ENCODE results near the gene PTPN5. TPM values are rescaled to one million over a fixed set of nuclear protein-coding genes. Genes with fewer than 3 reads are reported as not detected.

Gene PTPN5
- total RNA-seq, 4 donors from 2014 or later = 0.44 to 1.1 (median 0.56) TPM; not detected in 1

GRCh38 chr11:18743900-18744514 is 47.6 kb downstream of the PTPN5 start:
- Histone ChIP-seq H3K9me3 (no peaks in the 10 kb centered on the region), H3K4me1 (no peaks in the 10 kb centered on the region), H3K4me3 (replicated peaks in 1 of 3) (no peak overlapping the region), H3K27ac (no peak overlapping the region), H3K27me3 (no peaks in the 10 kb centered on the region), H3K36me3 (no peaks in the 10 kb centered on the region)
- DNase-seq = no peak
- WGBS, 2 donors = 85 to 90% methylated on average over 14 of the region's 15 CpGs
- intact Hi-C loops (cut with DNase I) = no loop called here
- no peak for TF ChIP-seq POLR2A (IDR thresholded peaks at IDR 0.05)
- TF ChIP-seq, protein P1, sequence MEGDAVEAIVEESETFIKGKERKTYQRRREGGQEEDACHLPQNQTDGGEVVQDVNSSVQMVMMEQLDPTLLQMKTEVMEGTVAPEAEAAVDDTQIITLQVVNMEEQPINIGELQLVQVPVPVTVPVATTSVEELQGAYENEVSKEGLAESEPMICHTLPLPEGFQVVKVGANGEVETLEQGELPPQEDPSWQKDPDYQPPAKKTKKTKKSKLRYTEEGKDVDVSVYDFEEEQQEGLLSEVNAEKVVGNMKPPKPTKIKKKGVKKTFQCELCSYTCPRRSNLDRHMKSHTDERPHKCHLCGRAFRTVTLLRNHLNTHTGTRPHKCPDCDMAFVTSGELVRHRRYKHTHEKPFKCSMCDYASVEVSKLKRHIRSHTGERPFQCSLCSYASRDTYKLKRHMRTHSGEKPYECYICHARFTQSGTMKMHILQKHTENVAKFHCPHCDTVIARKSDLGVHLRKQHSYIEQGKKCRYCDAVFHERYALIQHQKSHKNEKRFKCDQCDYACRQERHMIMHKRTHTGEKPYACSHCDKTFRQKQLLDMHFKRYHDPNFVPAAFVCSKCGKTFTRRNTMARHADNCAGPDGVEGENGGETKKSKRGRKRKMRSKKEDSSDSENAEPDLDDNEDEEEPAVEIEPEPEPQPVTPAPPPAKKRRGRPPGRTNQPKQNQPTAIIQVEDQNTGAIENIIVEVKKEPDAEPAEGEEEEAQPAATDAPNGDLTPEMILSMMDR (IDR thresholded peaks at IDR 0.05) = no peak

DNA sequence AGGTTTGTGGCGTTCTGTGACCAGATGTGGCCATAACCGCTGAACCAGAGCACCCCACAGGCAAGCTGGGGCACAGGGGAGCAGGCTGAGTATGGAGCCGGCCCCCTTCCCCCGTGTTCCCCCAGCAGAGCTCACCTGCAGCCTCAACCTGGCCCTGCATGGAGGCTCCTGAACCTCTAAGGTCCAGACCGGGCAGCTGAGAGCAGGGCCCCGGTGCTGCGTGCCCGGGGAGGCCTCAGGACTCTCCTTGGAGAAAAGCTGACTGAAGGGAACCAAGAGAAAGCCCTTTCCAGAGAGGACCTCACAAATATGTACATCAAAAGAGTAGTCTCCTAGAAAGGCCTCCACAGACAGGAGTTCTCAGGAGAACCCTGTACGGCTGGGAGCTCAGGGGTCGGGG is 48.2 kb downstream of the PTPN5 start:
- Histone ChIP-seq H3K27me3 (no peaks in the 10 kb centered on the region), H3K4me1 (no peaks in the 10 kb centered on the region), H3K4me3 (replicated peaks in 1 of 3) (no peak overlapping the region), H3K36me3 (no peaks in the 10 kb centered on the region), H3K27ac (no peak overlapping the region), H3K9me3 (no peaks in the 10 kb centered on the region)
- DNase-seq = no peak
- 75 to 87% methylated on average over 6 to 10 of the region's 10 CpGs for WGBS, 2 donors
- intact Hi-C loops (cut with DNase I) = no loop called here
- TF ChIP-seq, protein P1 (IDR thresholded peaks at IDR 0.05) = no peak
- TF ChIP-seq POLR2A (IDR thresholded peaks at IDR 0.05) = no peak

DNA sequence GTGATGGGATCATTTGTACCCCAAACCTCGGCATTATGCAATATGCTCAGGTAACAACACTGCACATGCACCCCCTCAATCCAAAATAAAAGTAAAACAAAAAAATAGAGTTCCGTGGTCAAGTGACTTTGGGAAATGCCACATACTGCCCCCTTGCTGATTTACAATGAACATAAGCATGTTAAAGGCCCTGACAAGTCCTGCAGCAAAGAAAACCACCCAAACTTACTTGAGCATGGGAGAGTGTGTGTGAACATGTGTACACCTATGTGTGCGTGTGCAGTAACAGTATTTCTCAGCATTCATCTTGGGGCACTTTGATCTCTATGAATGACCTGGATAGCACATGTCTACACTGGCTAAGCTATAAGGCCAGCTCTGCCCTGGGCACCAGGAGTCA is 49.8 kb downstream of the PTPN5 start:
- TF ChIP-seq, protein P1 (IDR thresholded peaks at IDR 0.05) = no peak
- TF ChIP-seq POLR2A (IDR thresholded peaks at IDR 0.05) = no peak
- H3K27me3 ChIP-seq = no peaks in the 10 kb centered on the region
- intact Hi-C loops (cut with DNase I) = no loop called here
- no peaks in the 10 kb centered on the region for H3K9me3 ChIP-seq
- H3K4me3 ChIP-seq (replicated peaks in 1 of 3) = no peak overlapping the region
- H3K27ac ChIP-seq = no peak overlapping the region
- no peaks in the 10 kb centered on the region for H3K4me1 ChIP-seq
- no peak for DNase-seq
- 86 to 87% methylated on average over 3 of the region's 3 CpGs for WGBS, 2 donors
- H3K36me3 ChIP-seq = no peaks in the 10 kb centered on the region

- no peaks in the 10 kb centered on the region for H3K27me3 ChIP-seq
- no peak overlapping the region for H3K4me3 ChIP-seq (replicated peaks in 1 of 3)
- H3K36me3 ChIP-seq = no peaks in the 10 kb centered on the region
- TF ChIP-seq, protein P1 (IDR thresholded peaks at IDR 0.05) = no peak
- TF ChIP-seq POLR2A (IDR thresholded peaks at IDR 0.05) = no peak
- H3K4me1 ChIP-seq = no peaks in the 10 kb centered on the region
- no peaks in the 10 kb centered on the region for H3K9me3 ChIP-seq
- no peak for DNase-seq
- WGBS, 2 donors = 64 to 67% methylated on average over 2 to 4 of the region's 4 CpGs
- no peak overlapping the region for H3K27ac ChIP-seq
- intact Hi-C loops (cut with DNase I) = no loop called here
These were observed 51.9 kb downstream of the PTPN5 start for GRCh38 chr11:18739685-18740084.

DNA sequence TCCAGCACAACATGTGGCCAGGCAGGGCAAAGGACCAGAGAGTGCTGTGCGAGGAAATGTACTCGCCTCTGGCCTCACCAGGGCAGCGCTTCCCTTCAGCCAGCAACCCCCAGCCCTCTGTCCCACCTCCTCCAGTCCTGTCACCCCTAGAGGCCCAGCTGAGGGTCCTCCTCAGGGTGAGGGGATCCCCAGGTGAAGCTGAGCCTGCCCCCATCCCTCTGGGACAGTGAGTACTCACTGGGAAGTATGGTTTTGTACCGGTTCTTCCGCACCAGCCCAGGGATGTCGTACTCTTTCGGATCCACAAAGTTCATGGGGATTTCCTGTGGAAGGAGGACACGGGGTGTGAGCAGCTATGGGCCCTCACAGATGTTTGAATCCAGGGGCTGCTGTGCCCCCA is 54.0 kb downstream of the PTPN5 start:
- intact Hi-C loops (cut with DNase I) = no loop called here
- Histone ChIP-seq H3K4me3 (replicated peaks in 1 of 3) (no peak overlapping the region), H3K9me3 (no peaks in the 10 kb centered on the region), H3K27ac (no peak overlapping the region), H3K36me3 (no peaks in the 10 kb centered on the region), H3K4me1 (no peaks in the 10 kb centered on the region), H3K27me3 (no peaks in the 10 kb centered on the region)
- 89 to 93% methylated on average over 8 of the region's 8 CpGs for WGBS, 2 donors
- no peak for DNase-seq
- TF ChIP-seq, protein P1 (IDR thresholded peaks at IDR 0.05) = no peak
- TF ChIP-seq POLR2A (IDR thresholded peaks at IDR 0.05) = no peak
